Stomach (tissue), 4 donors: Measurements from ENCODE around the gene EDEM3.

Experiments used
- CTCF ChIP-seq, 7 experiments: fragments of 450-650 bp in 4 of 7; fragments of 200-600 bp in 3 of 7; sonication (generic) in 3 of 7; IDR thresholded peaks; one replicate each; pipeline ENCODE4 v1.5.1; 2016 to 2019; ENCODE audit warnings: antibody characterized with exemption in 7 of 7, control low read depth in 2 of 7, mild to moderate bottlenecking in 1 of 7
- EP300 ChIP-seq: sonication (generic); formaldehyde crosslinking; IDR thresholded peaks from one replicate; pipeline ENCODE4 v1.6.1; 2017; ENCODE audit warnings: antibody characterized with exemption
- POLR2A ChIP-seq, 4 donors: fragments of 450-650 bp; IDR thresholded peaks; one replicate each; pipeline ENCODE4 v1.6.1; 2016; ENCODE audit warnings: antibody characterized with exemption in 4 of 4, control low read depth in 2 of 4, mild to moderate bottlenecking in 1 of 4, moderate library complexity in 1 of 4
- POLR2AphosphoS5 ChIP-seq, 3 donors: sonication (generic); formaldehyde crosslinking; IDR thresholded peaks; one replicate each; pipeline ENCODE4 v1.6.1; 2016; ENCODE audit warnings: antibody characterized with exemption in 3 of 3

- TF ChIP-seq CTCF (IDR thresholded peaks at IDR 0.05): no peak
- no peak for TF ChIP-seq POLR2AphosphoS5 (IDR thresholded peaks at IDR 0.05)
- TF ChIP-seq POLR2A (IDR thresholded peaks at IDR 0.05): no peak
- TF ChIP-seq EP300: no peak
Measured at GRCh38 chr1:184656221-184656620, 98.4 kb downstream of the EDEM3 start.
